ENCODE data around the gene HNRNPA0.

DNA sequence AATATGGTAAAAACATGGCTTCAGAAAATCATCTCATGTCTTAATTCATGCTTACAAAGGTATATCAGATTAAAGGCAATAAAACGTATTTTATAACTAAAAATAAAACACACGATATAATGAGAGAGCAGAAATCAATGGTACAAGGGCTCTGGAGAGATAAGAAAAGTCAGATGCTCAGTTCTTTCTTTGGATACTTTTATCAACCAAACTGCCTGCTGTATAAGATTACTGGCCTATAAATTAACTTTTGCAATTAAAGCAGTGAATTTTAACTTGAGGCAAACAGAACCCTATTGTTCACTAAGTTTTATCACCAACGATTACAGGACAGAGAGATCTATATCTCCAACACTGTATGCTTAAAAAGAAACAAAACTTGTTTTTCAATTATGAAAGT is 42.1 kb upstream of the HNRNPA0 start:
- TF ChIP-seq, protein P1, sequence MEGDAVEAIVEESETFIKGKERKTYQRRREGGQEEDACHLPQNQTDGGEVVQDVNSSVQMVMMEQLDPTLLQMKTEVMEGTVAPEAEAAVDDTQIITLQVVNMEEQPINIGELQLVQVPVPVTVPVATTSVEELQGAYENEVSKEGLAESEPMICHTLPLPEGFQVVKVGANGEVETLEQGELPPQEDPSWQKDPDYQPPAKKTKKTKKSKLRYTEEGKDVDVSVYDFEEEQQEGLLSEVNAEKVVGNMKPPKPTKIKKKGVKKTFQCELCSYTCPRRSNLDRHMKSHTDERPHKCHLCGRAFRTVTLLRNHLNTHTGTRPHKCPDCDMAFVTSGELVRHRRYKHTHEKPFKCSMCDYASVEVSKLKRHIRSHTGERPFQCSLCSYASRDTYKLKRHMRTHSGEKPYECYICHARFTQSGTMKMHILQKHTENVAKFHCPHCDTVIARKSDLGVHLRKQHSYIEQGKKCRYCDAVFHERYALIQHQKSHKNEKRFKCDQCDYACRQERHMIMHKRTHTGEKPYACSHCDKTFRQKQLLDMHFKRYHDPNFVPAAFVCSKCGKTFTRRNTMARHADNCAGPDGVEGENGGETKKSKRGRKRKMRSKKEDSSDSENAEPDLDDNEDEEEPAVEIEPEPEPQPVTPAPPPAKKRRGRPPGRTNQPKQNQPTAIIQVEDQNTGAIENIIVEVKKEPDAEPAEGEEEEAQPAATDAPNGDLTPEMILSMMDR (IDR thresholded peaks at IDR 0.05) = no peak
- TF ChIP-seq, protein P2, sequence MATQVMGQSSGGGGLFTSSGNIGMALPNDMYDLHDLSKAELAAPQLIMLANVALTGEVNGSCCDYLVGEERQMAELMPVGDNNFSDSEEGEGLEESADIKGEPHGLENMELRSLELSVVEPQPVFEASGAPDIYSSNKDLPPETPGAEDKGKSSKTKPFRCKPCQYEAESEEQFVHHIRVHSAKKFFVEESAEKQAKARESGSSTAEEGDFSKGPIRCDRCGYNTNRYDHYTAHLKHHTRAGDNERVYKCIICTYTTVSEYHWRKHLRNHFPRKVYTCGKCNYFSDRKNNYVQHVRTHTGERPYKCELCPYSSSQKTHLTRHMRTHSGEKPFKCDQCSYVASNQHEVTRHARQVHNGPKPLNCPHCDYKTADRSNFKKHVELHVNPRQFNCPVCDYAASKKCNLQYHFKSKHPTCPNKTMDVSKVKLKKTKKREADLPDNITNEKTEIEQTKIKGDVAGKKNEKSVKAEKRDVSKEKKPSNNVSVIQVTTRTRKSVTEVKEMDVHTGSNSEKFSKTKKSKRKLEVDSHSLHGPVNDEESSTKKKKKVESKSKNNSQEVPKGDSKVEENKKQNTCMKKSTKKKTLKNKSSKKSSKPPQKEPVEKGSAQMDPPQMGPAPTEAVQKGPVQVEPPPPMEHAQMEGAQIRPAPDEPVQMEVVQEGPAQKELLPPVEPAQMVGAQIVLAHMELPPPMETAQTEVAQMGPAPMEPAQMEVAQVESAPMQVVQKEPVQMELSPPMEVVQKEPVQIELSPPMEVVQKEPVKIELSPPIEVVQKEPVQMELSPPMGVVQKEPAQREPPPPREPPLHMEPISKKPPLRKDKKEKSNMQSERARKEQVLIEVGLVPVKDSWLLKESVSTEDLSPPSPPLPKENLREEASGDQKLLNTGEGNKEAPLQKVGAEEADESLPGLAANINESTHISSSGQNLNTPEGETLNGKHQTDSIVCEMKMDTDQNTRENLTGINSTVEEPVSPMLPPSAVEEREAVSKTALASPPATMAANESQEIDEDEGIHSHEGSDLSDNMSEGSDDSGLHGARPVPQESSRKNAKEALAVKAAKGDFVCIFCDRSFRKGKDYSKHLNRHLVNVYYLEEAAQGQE (IDR thresholded peaks at IDR 0.05; ENCODE audit: insufficient read depth in 1 of 2, low read depth in 2 of 2, low read length in 1 of 2) = no peak
- no peak for TF ChIP-seq POLR2AphosphoS5 (IDR thresholded peaks at IDR 0.05; ENCODE audit: low read depth, low read length)
- 0 out of 2 replicates have a peak, but pooled peaks have one; percentile 40 for TF ChIP-seq TCF7L2 (IDR thresholded peaks at IDR 0.05; ENCODE audit: low read depth, low read length)
- no peak for TF ChIP-seq SIN3A (IDR thresholded peaks at IDR 0.05; ENCODE audit: borderline replicate concordance, insufficient read depth, low read depth, low read length)

Data from Panc1 (cell line).